Activated CD4-positive, alpha-beta memory T cell treated with anti-CD3 and anti-CD28 coated beads, Interleukin-2, amount 10 ng/mL, durations not matched to agents 7 days and 5 days (primary cell): ENCODE data around the gene RIMKLB. TPM values are rescaled to one million over a fixed set of nuclear protein-coding genes. Genes with fewer than 3 reads are reported as not detected.
A peak's percentile ranks its signal among the peaks of the same experiment; 100 is the strongest.
"Not testable (repeated sequence)": the region's sequence is repeated elsewhere in the genome, so short reads cannot be mapped to it uniquely, and the experiment has no call there.

Experiments
- CTCF ChIA-PET: fragments of 350-600 bp; sonication (Branson Sonifier 250); formaldehyde crosslinking; loops from one replicate; lab custom pipeline; 2021; ENCODE audit warnings: antibody characterized with exemption, inconsistent platforms; lab: Charles Lee
- POLR2A ChIA-PET: fragments of 350-600 bp; sonication (Branson Sonifier 250); formaldehyde crosslinking; loops from one replicate; lab custom pipeline; 2021; ENCODE audit warnings: antibody characterized with exemption; lab: Charles Lee
- DNase-seq: peaks from one replicate; pipeline ENCODE4 v3.0.0-alpha.2; 2020
- H3K27ac Mint-ChIP-seq: one replicate; pipeline ENCODE4 v1.8.0; 2021; ENCODE audit warnings: mild to moderate bottlenecking, mixed read lengths
- H3K27me3 Mint-ChIP-seq: one replicate; pipeline ENCODE4 v1.8.0; 2021; ENCODE audit warnings: mixed read lengths
- H3K36me3 Mint-ChIP-seq: one replicate; pipeline ENCODE4 v1.8.0; 2021; ENCODE audit warnings: low read depth, mixed read lengths
- H3K4me1 Mint-ChIP-seq: one replicate; pipeline ENCODE4 v1.8.0; 2021; ENCODE audit warnings: mixed read lengths
- H3K4me3 Mint-ChIP-seq: one replicate; pipeline ENCODE4 v1.8.0; 2021; ENCODE audit warnings: mild to moderate bottlenecking, mixed read lengths
- H3K9me3 Mint-ChIP-seq: one replicate; pipeline ENCODE4 v1.8.0; 2021; ENCODE audit warnings: mixed read lengths
- total RNA-seq, 2 experiments: library from RNA; stranded (reverse); gene quantifications; one replicate each; pipeline ENCODE4 v1.2.3, GENCODE V29; 2021

RIMKLB gene
- total RNA-seq, 2 experiments from 2014 or later: 1.3 to 1.6 TPM

- Mint-ChIP-seq H3K27ac (no peak overlapping the region), H3K4me3 (peak overlapping the region; percentile 86), H3K9me3 (no peaks in the 10 kb centered on the region), H3K27me3 (peaks cover 40% of the 10 kb centered on the region), H3K36me3 (no peaks in the 10 kb centered on the region), H3K4me1 (peaks cover 14% of the 10 kb centered on the region)
- ChIA-PET POLR2A (interaction anchor here (0.9 to 2.1 kb wide), 2 partner anchors 10 to 49 kb away, joined by 3 to 5 read pairs; no protein-coding TSS in a partner anchor), CTCF (no interaction called here)
- DNase-seq: no peak
Measured at GRCh38 chr12:8697120-8697475, 693 bp upstream of the RIMKLB start.

GRCh38 chr12:8698132-8698851 lies 501 bp downstream of the RIMKLB start:
- POLR2A ChIA-PET: interaction anchor here (0.9 to 2.1 kb wide), 2 partner anchors 11 to 50 kb away, joined by 3 to 5 read pairs; no protein-coding TSS in a partner anchor
- CTCF ChIA-PET: no interaction called here
- Mint-ChIP-seq H3K36me3 (no peaks in the 10 kb centered on the region), H3K9me3 (no peaks in the 10 kb centered on the region), H3K4me1 (peaks cover 14% of the 10 kb centered on the region), H3K4me3 (peak overlapping the region; percentile 86), H3K27me3 (peaks cover 39% of the 10 kb centered on the region), H3K27ac (no peak overlapping the region)
- DNase-seq: peak; percentile 25

DNA sequence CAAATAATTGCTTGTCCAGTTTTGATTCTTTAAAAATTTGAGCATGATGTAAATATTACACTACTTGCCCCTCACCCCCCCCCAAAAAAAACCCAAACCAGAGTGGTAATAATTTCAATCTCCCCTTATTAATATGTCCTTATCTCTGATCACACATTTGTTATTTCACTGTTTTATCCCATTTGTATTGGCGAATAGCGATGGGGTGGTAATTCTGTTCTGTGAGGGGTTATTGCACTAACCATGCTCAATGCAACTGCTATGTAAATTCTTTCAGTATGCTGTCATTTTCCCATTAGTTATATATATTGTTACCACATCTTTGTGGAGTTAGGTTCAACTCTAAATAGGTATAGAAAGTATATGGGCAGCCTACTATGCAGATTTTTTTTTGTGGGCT lies 1.1 kb downstream of the RIMKLB start:
- H3K27ac Mint-ChIP-seq: no peak overlapping the region
- POLR2A ChIA-PET: no interaction called here
- H3K4me1 Mint-ChIP-seq: peaks cover 14% of the 10 kb centered on the region
- peaks cover 39% of the 10 kb centered on the region for H3K27me3 Mint-ChIP-seq
- no peaks in the 10 kb centered on the region for H3K9me3 Mint-ChIP-seq
- CTCF ChIA-PET: no interaction called here
- H3K4me3 Mint-ChIP-seq: peak overlapping the region; percentile 86
- H3K36me3 Mint-ChIP-seq: no peaks in the 10 kb centered on the region
- no peak for DNase-seq

DNA sequence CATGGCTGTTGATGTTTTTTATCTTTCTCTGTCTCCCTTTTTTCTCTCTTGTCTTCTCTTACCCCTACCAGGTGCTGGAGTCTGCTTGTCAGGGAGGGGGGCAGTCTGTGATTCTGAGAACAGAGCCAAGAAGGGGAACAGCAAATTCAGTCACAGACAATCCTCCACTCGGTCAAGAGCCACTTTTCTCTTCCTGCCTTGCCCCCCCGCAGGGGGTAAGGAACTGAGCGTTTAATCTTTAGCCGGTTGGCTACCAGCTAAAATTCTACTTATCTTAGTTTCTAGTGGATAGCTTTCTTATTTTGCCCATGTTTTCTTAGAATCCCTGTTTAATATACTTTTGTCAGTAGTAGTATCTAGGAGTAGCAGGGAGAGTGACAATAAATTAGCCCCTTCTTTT lies 1.9 kb downstream of the RIMKLB start:
- Mint-ChIP-seq H3K4me1 (peaks cover 14% of the 10 kb centered on the region), H3K4me3 (peak overlapping the region; percentile 8), H3K36me3 (no peaks in the 10 kb centered on the region), H3K27me3 (peaks cover 39% of the 10 kb centered on the region), H3K9me3 (no peaks in the 10 kb centered on the region), H3K27ac (no peak overlapping the region)
- ChIA-PET CTCF (no interaction called here), POLR2A (no interaction called here)
- no peak for DNase-seq

DNA sequence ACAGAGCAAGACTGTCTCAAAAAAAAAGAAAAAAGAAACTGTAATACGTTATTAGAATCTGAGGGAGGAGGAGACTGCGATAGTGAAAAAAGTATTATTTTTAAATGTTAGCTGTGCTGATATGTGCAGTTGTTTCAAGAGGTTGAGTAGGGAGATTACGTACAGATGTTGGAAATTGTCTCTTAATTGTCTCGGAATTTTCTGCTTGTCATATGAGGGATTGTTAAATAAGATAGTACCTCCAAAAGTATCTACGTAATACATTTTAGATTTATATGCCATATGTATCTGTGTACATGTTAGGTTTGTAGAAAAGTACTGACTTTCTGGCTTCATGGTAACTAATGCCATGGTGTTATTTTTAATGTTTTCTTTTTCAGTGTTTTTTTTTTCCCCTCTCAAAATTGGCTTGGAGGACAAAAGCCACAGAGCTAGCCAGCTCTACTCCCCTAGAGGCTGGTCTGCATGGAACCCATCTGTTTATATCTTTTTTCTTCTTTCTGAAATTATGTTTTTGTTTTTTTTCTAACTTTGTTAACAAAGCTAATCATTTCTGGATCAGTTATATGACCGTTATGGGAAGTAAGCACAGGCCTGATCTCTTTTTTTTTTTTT lies 3.4 kb downstream of the RIMKLB start:
- Mint-ChIP-seq H3K4me1 (peaks cover 14% of the 10 kb centered on the region), H3K4me3 (no peak overlapping the region), H3K36me3 (no peaks in the 10 kb centered on the region), H3K27ac (no peak overlapping the region), H3K9me3 (no peaks in the 10 kb centered on the region), H3K27me3 (peaks cover 37% of the 10 kb centered on the region)
- ChIA-PET POLR2A (no interaction called here), CTCF (interaction anchor here (0.7 to 1.1 kb wide), 2 partner anchors 251 to 592 kb away, joined by 3 read pairs; no protein-coding TSS in a partner anchor)
- DNase-seq: no peak

- POLR2A ChIA-PET: no interaction called here
- CTCF ChIA-PET: interaction anchor here (1.1 to 1.3 kb wide), 2 partner anchors 250 to 348 kb away, joined by 3 read pairs; no protein-coding TSS in a partner anchor
Measured at GRCh38 chr12:8702159-8702558, 4.4 kb downstream of the RIMKLB start.

GRCh38 chr12:8709124-8709830 lies 11.5 kb downstream of the RIMKLB start:
- CTCF ChIA-PET: interaction anchor here (0.7 kb wide), 1 partner anchor 52 kb away, joined by 3 read pairs; no protein-coding TSS in a partner anchor
- no peak overlapping the region for H3K4me3 Mint-ChIP-seq
- H3K27ac Mint-ChIP-seq: no peak overlapping the region
- DNase-seq: no peak
- H3K4me1 Mint-ChIP-seq: no peaks in the 10 kb centered on the region
- H3K9me3 Mint-ChIP-seq: no peaks in the 10 kb centered on the region
- POLR2A ChIA-PET: no interaction called here
- no peaks in the 10 kb centered on the region for H3K27me3 Mint-ChIP-seq
- no peaks in the 10 kb centered on the region for H3K36me3 Mint-ChIP-seq

More at GRCh38 chr12:8702159-8702558, 4.4 kb downstream of the RIMKLB start:
- Mint-ChIP-seq H3K36me3 (no peaks in the 10 kb centered on the region), H3K4me1 (peaks cover 12% of the 10 kb centered on the region), H3K9me3 (no peaks in the 10 kb centered on the region), H3K4me3 (no peak overlapping the region), H3K27me3 (peaks cover 30% of the 10 kb centered on the region), H3K27ac (no peak overlapping the region)
- DNase-seq: no peak

- H3K27me3 Mint-ChIP-seq: no peaks in the 10 kb centered on the region
- H3K27ac Mint-ChIP-seq: no peak overlapping the region
- no peak overlapping the region for H3K4me3 Mint-ChIP-seq
- CTCF ChIA-PET: interaction anchor here (0.8 kb wide), 1 partner anchor 148 kb away, joined by 3 read pairs; no protein-coding TSS in a partner anchor
- H3K9me3 Mint-ChIP-seq: no peaks in the 10 kb centered on the region
- H3K4me1 Mint-ChIP-seq: no peaks in the 10 kb centered on the region
- POLR2A ChIA-PET: no interaction called here
- H3K36me3 Mint-ChIP-seq: no peaks in the 10 kb centered on the region
- no peak for DNase-seq
Measured at GRCh38 chr12:8712572-8712971, 14.8 kb downstream of the RIMKLB start.

- no peaks in the 10 kb centered on the region for H3K27me3 Mint-ChIP-seq
- H3K36me3 Mint-ChIP-seq: no peaks in the 10 kb centered on the region
- no peaks in the 10 kb centered on the region for H3K9me3 Mint-ChIP-seq
- no peaks in the 10 kb centered on the region for H3K4me1 Mint-ChIP-seq
- H3K4me3 Mint-ChIP-seq: no peak overlapping the region
- no peak for DNase-seq
- CTCF ChIA-PET: interaction anchor here (1.1 kb wide), 1 partner anchor 45 kb away, joined by 3 read pairs; no protein-coding TSS in a partner anchor
- no peak overlapping the region for H3K27ac Mint-ChIP-seq
- POLR2A ChIA-PET: no interaction called here
Measured at GRCh38 chr12:8722286-8722800, 24.6 kb downstream of the RIMKLB start.

GRCh38 chr12:8734873-8735381 lies 37.1 kb downstream of the RIMKLB start:
- CTCF ChIA-PET: interaction anchor here (1.2 to 2.9 kb wide), 2 partner anchors 9 to 155 kb away, joined by 3 to 9 read pairs; no protein-coding TSS in a partner anchor
- Mint-ChIP-seq H3K36me3 (no peaks in the 10 kb centered on the region), H3K4me1 (no peaks in the 10 kb centered on the region), H3K27me3 (no peaks in the 10 kb centered on the region), H3K4me3 (no peak overlapping the region), H3K9me3 (no peaks in the 10 kb centered on the region), H3K27ac (no peak overlapping the region)
- no peak for DNase-seq
- POLR2A ChIA-PET: no interaction called here

DNA sequence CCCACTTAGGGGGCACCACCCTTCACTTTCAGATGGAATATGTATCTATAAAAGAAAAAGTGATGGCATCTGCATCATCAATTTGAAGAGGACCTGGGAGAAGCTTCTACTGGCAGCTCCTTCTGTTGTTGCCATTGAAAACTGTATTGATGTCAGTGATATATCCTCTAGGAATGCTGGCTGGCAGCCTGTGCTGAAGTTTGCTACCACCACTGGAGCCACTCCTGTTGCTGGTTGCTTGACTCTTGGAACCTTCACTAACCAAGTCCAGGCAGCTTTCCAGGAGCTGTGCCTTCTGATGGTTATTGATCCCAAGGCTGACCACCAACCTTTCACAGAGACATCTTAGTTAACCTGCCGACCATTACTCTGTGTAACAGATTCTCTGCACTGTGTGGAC lies 44.7 kb downstream of the RIMKLB start:
- DNase-seq: no peak
- no peaks in the 10 kb centered on the region for H3K36me3 Mint-ChIP-seq
- H3K27ac Mint-ChIP-seq: no peak overlapping the region
- H3K9me3 Mint-ChIP-seq: no peaks in the 10 kb centered on the region
- no peaks in the 10 kb centered on the region for H3K4me1 Mint-ChIP-seq
- no peak overlapping the region for H3K4me3 Mint-ChIP-seq
- CTCF ChIA-PET: no interaction called here
- no peaks in the 10 kb centered on the region for H3K27me3 Mint-ChIP-seq
- POLR2A ChIA-PET: no interaction called here

- DNase-seq, H3K36me3 Mint-ChIP-seq, H3K27me3 Mint-ChIP-seq, H3K4me3 Mint-ChIP-seq, POLR2A ChIA-PET, H3K9me3 Mint-ChIP-seq, H3K27ac Mint-ChIP-seq, H3K4me1 Mint-ChIP-seq: not testable (repeated sequence)
- CTCF ChIA-PET: interaction anchor here (1.5 kb wide), 1 partner anchor 199 kb away, joined by 5 read pairs; no protein-coding TSS in a partner anchor
Measured at GRCh38 chr12:8743121-8743520, 45.3 kb downstream of the RIMKLB start.
